Peyer's patch (tissue), 4 donors: ENCODE results near the gene EFCAB14.

Experiments
- CTCF ChIP-seq, 6 experiments: fragments of 450-650 bp in 4 of 6; fragments of 200-600 bp in 2 of 6; sonication (generic) in 1 of 6; IDR thresholded peaks; one replicate each; pipeline ENCODE4 v1.5.1; 2017 to 2019; ENCODE audit warnings: antibody characterized with exemption in 6 of 6, mild to moderate bottlenecking in 3 of 6, moderate library complexity in 1 of 6
- POLR2A ChIP-seq, 2 donors: fragments of 450-650 bp; IDR thresholded peaks; one replicate each; pipeline ENCODE4 v1.5.1; 2017; ENCODE audit warnings: antibody characterized with exemption in 2 of 2, mild to moderate bottlenecking in 2 of 2, moderate library complexity in 2 of 2

GRCh38 chr1:46689356-46689755 lies 29.6 kb downstream of the EFCAB14 start:
- TF ChIP-seq CTCF (IDR thresholded peaks at IDR 0.05) (no peak), POLR2A (IDR thresholded peaks at IDR 0.05) (no peak)
